ENCODE data around the gene PGLYRP4.

DNA sequence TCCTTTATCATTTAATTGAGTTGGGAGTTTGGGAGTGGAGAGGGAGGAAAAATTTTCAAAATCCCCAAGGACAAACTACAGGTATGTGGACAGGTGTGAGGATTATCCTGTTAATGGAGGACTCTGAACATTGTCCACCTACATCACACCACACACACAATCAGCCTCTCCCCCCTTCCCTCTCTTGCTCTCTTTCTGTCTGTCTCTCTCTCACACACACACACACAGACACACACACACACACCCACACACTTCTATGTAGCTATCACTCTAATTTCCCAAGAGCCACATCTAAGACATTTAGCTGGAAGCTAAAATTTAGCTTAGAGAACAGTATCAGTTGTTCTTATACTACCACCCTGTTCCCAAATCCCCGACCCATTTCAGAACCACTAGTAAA, 40.8 kb upstream of the PGLYRP4 start:
- no peak for TF ChIP-seq CTCF (IDR thresholded peaks at IDR 0.05)
- TF ChIP-seq POLR2A (IDR thresholded peaks at IDR 0.05): no peak

Data from thyroid gland (tissue), 4 donors.